CD1c-positive myeloid dendritic cell (primary cell): ENCODE measurements around the gene LRATD1.
"Not testable (repeated sequence)": the region's sequence is repeated elsewhere in the genome, so short reads cannot be mapped to it uniquely, and the experiment has no call there.

ENCODE experiments used
- DNase-seq: peaks from one replicate; pipeline ENCODE4 v3.0.0-alpha.2; 2016; ENCODE audit errors: extremely low spot score

Gene LRATD1

GRCh38 chr2:14632133-14632936 is at the start of gene LRATD1:
Gene LRATD1 (plus strand): TSS chr2:14632717. CDS start chr2:14633980, 1,263 bp downstream.
- DNase-seq: no peak

- no peak for DNase-seq
These were observed 49.5 kb upstream of the LRATD1 start for GRCh38 chr2:14583059-14583458.

- no peak for DNase-seq
These were observed 48.7 kb upstream of the LRATD1 start for GRCh38 chr2:14583802-14584201.

DNA sequence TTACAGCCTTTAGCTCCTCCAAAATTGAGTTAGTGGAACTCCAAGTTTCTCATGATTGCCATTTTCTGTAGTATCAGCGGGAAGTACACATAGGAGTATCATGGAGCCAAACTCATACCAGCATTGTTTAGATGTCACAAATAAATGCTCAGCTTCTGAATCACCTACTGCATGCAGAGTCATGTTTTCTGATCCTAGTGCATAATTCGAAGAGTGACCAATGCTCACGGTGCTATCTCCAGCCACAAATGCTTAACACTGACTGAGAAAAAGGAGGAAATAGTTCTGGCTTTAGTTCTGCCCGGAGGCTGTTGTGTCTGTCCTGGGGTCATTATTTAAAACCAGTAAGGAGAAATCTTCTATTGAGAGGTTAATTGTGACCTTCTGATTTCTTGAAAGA is 45.4 kb upstream of the LRATD1 start:
- DNase-seq: no peak

GRCh38 chr2:14601156-14601770 is 31.3 kb upstream of the LRATD1 start:
- DNase-seq: no peak

DNA sequence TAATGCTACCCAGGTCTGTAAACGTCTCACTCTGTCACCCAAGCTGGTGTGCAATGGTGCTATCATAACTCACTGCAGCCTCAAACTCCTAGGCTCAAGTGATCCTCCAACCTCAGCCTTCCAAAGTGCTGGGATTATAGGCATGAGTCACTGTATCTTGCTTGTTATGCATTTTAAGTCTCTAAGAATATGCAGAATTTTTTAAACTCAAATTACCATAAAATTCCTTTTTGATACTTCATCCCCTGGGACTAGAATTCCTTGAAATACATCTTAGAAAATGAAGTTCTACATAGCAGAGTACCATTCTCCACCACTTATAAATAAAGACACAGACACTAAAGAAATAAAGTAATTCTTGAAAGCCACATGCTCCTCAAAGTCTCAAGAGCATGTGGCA is 30.2 kb upstream of the LRATD1 start:
- no peak for DNase-seq

DNA sequence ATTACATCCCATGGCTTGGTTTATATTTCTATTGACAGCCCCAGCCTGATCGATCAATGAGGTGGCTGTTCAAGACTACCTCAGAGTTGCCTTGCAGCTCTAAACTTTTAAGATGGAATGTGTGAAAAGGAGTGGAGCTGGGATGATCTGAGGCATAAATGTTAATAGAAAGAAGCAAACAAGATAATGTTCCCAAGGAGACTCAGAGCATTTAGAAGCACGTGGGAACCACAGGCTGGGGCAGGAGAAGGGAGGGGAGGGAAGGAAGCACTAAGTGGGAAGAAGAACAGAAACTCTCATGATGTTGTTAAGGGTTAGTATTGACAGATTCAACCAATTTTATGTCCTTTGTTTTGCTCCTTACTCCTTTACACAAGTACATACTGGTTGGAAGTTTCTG is 28.8 kb upstream of the LRATD1 start:
- DNase-seq: no peak

- no peak for DNase-seq
These were observed 24.3 kb upstream of the LRATD1 start for GRCh38 chr2:14608245-14608644.

DNA sequence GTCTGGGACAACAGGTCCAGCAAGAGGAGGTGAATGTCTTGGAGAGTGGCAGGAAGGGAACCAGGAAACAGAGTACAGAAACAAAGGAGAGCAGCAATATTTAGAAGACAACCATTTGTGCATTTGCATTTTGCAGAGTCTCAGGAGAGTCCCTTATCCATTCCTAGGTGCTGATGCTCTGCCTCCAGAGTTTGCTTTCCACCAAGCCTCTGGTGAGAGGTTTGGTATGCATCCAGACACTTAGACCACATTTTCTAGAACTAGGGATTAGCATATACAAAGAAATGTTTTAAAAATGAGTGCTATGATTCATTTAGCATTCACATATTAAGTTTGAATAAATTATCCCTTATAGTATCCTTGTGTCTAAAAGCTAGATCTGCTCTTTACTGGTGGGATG is 18.5 kb upstream of the LRATD1 start:
- DNase-seq: no peak

- no peak for DNase-seq
These were observed 17.4 kb upstream of the LRATD1 start for GRCh38 chr2:14615121-14615520.

DNA sequence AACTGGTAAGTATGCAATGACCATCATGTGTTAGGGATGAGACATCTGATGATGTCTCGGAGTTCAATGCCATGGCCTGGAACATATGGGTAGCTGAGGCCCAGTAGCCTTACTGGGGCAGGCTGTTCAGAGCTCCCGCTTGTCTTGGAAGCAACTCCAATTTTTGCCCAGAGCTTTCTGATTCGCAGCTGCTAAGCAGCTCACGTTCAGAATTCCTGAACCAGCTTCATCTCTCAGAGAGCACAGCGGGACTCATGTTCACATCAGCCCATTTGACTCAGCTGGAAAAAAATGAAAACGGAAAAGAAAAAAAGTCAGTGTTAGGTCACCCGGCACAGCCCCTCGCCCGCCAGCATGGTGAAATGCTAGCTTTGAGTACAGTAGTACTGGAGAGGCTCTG is 16.8 kb upstream of the LRATD1 start:
- DNase-seq: no peak

GRCh38 chr2:14616342-14616741 is 16.2 kb upstream of the LRATD1 start:
- no peak for DNase-seq

DNA sequence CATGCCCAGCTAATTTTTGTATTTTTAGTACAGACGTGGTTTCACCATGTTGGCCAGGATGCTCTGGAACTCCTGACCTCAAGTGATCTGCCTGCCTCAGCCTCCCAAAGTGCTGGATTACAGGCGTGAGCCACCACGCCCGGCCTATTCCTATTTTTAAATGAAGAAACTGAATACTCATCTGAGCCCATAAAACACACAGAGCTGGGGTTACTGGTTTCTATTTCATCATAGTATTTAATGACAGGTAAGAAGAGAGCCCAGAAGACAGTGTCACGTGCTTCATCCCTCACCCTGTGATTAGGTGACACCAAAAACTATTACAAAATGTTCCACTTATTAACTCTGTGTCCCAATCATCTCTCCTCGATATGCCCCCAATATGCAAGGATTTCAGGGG is 15.6 kb upstream of the LRATD1 start:
- DNase-seq: no peak

DNA sequence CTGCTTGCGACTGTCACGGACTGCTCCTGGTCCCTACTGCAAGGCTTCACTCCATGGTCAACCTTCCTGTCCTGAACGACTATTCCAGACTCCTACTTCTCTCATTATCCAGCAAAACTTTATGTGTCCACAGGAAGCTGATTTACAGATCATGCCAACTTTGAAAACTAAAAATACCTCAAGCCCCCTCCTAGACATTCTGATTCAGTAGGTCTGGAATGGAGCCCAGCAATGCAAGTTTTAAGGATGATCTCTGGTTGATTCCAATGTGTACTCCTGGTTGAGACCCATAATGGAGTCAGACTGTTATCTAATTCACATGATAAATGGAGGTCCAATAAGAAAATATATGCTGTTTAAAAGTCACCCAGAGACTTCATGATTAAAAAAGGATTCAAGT is 13.1 kb upstream of the LRATD1 start:
- no peak for DNase-seq

DNA sequence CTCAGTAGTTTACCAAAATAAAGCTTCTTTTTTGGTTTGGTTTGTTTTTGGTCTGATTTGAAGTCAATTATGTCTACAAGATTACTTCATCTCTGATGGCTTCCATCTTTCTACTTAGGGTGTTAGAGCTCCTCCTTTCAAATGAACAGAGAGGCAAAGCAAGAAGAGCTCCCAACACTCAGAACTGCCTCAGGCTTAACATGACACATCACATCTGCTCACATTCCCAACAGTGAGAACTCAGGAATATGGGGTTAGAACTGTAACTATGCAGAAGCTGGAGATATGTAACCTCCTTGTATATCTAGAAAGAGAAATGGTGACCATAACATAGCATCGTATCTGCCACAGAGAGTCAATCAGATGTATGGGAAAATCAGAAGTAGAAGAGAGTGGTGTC is 11.4 kb upstream of the LRATD1 start:
- DNase-seq: no peak

- DNase-seq: no peak
These were observed 10.5 kb upstream of the LRATD1 start for GRCh38 chr2:14621906-14622549.

DNA sequence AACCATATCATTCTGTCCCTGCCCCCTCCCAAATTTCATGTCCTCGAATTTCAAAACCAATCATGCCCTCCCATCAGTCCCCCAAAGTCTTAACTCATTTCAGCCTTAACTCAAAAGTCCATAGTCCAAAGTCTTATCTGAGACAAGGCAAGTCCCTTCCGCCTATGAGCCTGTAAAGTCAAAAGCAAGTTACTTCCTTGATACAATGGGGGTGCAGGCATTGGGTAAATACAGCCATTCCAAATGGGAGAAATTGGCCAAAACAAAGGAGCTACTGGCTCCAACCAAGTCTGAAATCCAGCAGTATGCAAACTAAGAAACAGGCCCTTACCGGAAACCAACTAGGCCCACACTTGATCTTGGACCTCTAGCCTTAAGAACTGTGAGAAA is 10.0 kb upstream of the LRATD1 start:
- DNase-seq: not testable (repeated sequence)

- DNase-seq: no peak
These were observed 9.3 kb upstream of the LRATD1 start for GRCh38 chr2:14623237-14623636.

GRCh38 chr2:14626873-14627272 is 5.6 kb upstream of the LRATD1 start:
- DNase-seq: no peak

DNA sequence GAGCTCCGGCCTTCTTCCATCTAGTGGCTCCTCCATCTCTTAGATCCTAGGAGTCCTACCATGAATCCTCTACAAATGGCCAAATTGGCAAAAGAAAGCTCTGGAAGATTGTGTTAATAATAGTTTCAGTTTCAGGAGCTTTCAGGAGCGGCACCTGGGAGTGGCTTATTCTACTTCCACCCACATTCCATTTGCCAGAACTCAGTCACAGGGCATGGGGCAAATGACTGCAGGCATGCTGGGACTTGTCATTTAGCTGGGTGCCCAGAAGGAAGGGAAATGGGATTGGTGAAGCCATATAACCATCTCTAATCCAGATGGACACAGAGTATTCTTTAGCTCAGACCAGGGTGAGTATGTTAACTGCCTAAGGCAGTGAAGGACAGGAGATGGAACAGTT is 3.6 kb upstream of the LRATD1 start:
- no peak for DNase-seq

DNA sequence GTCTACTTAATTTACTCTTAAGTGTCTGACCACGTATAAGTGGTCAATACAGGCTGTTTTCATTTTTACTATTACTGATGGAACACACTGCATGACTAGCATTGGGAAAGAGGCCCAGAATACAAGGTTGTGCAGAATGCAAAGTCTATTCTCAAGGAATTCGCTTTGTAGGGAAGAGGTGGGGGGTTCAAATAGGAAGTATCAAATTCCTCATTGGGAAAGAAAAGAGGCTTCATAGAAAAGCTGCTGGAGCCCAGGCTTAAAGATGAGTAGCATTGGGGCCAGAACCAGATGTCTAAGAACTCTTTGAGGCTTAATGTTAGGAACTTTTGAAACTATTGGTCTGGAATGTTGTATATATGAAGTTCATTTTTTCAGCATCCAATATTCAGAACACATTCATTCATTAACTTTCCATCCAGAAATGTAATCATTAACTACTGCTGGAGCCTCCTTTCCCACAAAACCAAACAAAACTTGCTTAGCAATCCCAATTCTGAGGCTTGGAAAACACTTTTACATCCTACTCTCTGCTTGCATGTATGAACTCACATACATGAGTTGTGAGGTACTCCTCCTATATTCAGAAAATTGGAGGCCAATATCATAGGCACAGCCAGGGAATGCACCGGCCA is 994 bp upstream of the LRATD1 start:
- DNase-seq: no peak

- no peak for DNase-seq
These were observed 544 bp downstream of the LRATD1 start for GRCh38 chr2:14633061-14633460.
